Stimulated activated naive CD4-positive, alpha-beta T cell (primary cell): ENCODE data around the gene ADAMTSL3.
"Not testable (repeated sequence)": the region's sequence is repeated elsewhere in the genome, so short reads cannot be mapped to it uniquely, and the experiment has no call there.

Source experiments
- DNase-seq, 6 experiments: peaks; one replicate each; lab custom pipeline; 2025; lab: John Stamatoyannopoulos, UW

The ADAMTSL3 gene

DNA sequence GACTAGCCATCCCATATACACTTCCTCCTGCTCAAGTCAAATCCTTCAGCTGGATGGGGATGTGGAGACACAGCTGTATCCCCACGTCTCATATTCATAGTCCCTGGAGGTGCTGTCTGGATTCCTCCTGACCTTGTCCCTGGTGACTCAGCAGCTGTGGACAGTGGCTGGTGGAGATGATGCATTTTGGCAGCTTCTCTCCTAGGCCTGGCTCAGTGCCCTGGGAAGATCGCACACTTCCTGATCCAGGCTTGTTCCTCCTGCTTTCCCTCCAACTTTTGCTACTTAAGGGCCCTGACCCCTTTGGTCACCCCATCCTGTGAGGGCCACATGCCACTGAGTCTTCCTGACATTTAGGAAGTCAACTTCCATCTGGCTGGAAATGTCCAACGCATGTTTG, 44.4 kb downstream of the ADAMTSL3 start:
- no peak for DNase-seq

DNA sequence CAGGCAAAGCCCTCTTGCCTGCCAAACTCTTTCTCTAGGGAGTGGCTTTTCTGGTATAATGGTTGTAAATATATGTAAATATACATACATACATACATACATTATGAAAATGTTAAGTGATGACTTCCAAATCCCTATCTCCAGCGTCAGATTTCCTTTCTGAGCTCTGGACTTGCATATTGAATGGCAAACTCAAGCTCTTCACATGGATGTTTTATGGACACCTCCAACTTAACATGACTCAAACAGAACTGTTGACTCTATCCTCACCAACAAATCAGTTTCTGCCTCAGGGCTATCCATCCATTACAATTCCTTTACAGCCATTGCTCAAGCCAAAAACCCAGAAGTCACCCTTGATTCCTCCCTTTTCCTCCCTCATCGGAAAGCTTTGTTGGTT, 45.1 kb downstream of the ADAMTSL3 start:
- no peak for DNase-seq

DNA sequence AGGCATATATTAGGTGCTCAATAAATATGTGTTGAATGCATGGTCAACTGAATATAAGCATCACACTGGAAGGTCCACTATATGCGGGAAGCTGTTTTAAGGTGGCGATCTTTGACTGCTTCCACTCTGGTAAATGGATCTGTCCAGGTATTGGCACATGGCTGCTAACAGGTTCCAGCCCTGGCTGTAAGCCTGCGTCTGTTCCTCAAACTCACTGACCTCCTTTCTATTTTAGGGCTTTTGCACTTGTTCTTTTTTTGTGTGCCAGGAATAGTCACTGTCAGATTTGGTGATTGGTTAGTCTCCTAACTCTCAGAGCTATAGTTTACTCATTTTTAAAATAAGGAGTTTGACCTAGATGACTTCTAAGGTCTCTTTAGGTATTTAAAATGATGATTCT, 46.2 kb downstream of the ADAMTSL3 start:
- DNase-seq: no peak

DNA sequence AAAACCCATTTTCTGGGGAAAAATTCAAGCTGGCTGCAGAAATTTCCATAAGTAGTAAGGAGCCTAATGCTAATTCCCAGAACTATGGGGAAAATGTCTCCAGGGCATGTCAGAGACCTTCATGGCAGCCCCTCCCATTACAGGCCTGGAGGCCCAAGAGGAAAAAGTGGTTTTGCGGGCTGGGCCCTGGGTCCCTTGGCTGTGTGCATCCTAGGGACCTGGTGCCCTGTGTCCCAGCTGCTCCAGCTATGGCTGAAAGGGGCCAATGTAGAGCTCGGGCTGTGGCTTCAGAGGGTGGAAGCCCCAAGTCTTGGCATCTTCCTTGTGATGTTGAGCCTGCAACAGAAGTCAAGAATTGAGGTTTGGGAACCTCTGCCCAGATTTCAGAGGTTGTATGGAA, 48.4 kb downstream of the ADAMTSL3 start:
- not testable (repeated sequence) for DNase-seq

DNA sequence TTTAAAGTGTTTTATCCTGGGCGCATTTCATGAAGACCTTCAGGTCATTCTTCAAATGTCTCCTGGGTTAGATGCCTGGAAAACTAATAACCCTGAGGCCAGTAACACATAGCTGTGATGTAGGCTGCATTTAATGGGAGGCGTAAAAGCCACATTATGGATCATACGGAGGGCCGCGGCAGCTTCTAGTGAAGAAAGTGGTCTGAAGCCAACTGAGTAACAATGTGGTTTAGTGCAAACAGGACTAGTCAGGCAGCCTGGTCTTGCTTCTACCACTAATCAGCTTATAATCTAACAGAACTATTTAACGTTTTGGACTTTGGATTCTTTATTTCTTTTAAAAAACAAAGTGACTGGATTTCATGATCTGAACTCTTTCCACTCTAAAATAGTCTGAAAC, 54.4 kb downstream of the ADAMTSL3 start:
- DNase-seq: no peak

DNA sequence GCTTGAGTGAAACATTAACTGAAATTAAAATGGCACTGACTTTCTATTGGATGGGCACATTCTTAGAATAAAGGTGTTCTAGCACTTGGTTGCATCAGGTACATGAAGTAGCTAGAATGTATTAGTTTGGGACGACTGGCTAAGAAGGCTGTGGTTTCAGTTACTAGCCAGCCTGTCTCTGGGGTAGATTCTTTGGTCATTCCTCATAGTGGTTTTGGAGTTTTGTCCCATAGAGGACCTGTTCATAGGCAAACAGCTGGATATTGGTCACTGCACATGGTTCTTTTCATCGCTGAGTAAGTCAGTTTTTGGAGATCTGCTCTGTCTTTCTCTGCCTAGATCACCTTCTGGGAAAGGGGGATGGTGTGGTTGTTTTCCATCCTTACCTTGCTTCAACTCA, 55.3 kb downstream of the ADAMTSL3 start:
- no peak for DNase-seq

DNA sequence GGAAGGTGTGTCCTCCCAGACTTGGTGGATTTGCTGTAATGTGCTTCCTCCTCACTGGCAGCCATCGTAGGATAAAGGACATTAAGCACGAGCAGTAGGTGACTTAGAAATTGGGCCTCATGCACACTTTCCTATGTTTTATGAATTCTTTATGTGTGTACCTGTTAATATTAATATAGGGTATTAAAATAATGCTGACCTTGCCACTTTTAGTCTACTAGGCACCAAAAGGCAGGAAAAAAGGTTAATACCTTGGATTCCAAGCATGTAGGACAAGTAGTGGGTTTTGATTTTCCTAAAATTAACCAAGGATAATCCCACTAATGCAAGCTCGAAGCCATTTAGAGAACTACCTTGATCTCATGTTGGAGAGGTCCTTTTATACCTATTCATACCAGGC, 55.9 kb downstream of the ADAMTSL3 start:
- DNase-seq: no peak

DNA sequence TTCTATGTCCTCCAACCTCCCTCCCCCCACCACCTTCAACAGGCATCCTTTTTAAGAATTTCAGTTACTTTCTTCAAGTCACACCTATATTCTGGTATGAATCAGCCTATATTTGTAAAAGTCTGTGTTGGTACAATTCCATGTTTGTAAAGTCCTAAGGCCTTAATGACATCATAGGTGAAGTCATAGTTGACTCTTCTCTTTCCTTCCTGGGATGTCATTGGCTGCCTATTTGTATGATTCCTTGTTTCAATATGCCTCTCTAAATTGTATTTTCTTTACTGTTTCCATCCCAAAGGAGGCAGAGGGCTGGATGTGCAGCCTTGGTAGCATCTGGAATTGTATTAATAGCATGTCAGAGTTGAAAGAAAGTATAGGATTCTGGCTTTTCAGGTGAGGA, 56.5 kb downstream of the ADAMTSL3 start:
- no peak for DNase-seq

DNA sequence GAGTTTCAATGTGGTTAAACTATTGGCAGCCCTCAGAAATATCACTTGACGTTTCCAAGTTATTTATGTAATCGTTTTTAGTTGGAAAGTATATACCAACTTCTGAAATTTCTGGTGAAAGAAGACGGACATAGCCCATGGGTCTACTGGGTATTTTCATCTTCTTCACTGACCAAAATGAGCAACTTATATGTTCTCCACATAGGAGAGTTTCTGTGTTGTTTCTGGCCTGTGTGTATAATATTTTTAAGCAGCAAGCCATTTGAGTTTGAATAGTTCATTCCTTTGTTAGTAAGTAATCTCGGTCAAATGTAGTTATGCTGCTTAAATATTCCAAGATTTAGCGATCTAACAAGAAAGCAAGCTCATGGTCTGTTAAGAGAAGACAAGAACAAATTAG, 57.3 kb downstream of the ADAMTSL3 start:
- no peak for DNase-seq

DNA sequence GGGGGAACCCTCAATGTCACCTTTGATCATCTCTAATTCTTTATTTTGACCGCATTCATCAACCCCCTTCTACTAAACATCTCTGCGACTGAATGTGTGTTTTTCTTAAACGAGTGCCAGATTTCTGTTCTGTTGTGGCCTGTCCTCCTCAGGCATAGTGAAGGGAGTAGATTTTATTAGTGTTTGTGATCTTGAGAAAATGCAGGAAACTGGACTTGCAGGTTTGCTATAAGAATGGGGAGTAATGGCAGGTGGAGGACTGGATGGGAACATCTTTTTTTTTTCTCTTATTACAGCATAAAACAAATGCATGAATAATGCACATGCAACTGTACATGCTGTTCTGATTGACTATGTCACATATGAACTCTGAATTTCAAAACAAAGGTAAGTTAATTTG, 59.3 kb downstream of the ADAMTSL3 start:
- no peak for DNase-seq

DNA sequence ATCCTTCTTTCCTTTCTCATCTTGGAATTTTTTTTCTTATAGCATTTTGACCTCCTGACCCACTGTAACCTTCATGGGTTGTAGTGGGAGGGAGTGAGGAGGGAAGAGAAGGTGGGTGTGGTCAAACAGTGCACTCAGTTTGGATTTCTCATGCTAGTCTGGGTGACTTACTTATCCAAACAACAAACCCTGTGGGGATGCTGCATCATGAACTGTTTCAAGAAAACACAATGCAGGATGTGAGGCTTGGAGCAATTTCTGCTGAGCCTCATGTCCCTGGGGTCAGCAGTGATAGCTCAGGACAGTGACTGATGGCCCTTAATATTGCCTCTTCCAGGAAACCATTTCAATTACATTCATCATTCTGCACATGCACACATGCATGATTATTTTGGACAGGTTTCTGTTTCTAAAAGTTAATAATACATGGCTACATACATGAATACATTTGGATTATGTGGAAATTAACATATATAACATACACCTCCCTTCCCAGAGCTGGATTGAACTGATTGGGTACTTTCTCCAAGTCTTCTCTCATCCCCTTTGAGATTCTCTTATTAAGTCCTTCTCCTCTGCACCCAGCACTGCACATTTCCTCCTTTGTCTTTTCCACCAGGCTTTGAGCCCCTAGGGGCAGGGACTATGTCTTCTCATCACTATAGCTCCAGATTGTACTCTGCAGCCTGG, 61.2 kb downstream of the ADAMTSL3 start:
- DNase-seq: no peak

DNA sequence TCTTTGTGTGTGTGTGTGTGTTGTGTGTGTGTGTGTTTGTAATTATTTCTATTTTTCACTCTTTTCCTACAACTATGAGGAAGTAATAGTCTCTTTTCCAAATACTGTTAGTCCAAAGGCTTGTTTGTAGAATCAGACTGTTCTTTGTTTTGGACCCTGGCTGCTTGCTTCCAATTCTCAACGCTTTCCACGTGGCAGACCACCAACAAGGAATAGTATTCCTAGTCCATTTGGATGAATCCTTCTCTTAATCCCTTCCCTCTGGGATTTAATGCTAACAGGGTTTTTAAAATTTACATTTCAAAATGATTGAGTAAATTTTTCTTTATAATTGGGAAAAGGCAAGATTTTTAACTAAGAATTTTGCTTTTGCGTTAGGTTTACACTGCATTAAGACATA, 62.7 kb downstream of the ADAMTSL3 start:
- DNase-seq: no peak

DNA sequence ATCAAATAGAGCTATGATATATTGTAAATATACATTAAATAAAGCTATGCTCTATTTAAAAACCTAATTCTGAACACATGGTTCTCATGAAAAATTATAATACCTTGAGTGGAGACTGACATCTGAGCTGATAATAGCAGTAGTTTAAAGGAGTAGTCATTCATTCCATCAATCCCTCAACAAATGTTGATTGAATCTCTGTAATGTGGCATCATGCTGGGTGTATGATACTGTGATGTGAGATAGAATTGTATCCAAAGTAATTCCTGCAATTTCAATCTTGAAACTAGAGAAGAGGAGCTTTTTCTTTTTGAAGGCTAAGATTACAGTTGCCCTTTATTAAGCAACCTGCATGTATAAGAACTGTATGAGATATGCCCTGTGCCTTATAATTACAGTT, 63.1 kb downstream of the ADAMTSL3 start:
- no peak for DNase-seq

DNA sequence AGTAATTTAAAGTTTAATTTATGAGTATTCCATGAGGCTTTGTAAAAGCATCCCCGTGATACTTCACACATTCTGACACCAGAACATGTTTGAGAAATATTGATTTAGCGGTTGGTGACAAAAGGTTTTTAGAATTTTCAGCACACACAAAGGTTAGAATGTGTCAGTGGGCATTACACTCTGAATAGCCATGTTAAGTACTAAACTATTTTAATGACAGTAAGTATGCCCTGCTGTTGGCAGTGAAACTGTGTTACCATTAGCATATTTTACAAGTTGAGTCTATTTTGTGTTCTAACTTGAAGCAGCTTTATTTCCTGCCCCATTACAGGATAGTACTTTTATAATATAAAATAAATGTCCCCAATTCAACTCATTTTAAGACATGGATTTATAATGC, 66.5 kb downstream of the ADAMTSL3 start:
- no peak for DNase-seq

DNA sequence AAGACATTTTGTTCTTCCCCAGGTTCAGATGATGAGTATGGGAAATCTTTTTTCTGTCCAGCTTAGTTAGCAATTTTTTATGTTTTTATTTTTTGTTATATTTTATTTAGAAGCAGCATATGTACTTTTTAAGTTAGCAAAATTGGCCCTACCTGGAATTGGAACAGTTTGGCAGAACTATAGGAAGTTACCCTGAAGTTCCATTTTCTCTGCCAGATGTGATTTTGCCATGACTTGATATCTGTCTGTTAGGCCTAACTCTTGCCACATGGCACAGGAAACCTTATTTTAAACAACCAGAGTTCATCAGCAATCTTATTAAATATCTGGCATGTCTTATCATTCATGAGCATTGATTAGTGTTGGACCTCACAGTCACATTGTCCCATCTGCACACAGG, 67.1 kb downstream of the ADAMTSL3 start:
- DNase-seq: no peak

DNA sequence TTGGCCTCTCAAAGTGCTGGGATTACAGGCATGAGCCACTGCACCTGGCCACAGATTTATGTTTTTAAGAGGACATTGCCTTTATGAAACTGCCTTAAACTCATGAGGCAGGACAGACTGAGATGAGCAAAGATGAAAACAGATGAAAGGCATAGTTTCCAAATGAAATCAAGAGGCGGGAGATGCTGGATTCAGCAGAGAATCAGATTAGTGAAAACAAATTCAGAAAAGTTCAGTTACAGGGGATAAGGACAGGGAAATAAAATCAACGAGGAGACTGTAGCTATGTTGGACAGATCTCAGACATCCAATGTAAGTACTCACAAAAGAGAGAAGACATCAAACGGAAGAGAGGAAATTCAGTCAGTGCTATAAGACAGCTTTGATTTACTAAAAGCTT, 68.1 kb downstream of the ADAMTSL3 start:
- DNase-seq: no peak

DNA sequence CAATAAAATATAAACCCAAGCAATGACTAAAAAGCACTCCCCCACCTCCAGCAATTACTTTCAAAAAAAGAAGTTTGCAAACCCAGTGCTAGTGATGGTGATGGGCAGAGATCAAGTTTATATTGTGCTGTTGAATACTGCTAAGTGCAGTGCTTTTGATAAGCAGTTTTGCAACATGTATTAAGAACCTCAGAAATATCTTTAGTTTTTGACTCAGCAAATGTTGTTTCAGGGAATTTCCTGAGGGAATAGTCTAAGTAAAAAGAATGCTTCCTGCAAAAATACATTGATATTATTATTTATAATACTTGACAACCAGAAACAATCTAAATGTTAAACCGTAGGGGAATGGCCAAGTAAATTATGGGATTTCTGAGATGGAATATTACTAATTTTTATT, 69.3 kb downstream of the ADAMTSL3 start:
- DNase-seq: no peak

DNA sequence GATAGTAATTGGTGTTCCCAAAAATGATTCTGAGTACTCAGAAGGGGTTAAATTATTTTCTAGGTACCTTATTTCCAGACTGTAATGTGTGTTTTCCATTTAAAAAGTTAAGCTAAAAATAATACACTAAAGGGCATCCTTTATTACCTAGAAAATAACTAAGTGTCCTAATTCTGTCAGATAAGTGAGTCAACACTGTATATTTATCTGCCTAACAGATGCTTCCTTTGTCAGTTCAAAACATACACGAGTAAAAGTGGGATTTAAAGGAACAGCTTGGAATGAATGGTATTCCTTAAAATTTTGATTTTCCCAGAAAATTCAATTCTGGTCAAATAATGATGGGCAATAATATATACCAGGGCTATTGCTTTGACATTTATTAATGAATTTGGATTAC, 78.3 kb downstream of the ADAMTSL3 start:
- no peak for DNase-seq

DNA sequence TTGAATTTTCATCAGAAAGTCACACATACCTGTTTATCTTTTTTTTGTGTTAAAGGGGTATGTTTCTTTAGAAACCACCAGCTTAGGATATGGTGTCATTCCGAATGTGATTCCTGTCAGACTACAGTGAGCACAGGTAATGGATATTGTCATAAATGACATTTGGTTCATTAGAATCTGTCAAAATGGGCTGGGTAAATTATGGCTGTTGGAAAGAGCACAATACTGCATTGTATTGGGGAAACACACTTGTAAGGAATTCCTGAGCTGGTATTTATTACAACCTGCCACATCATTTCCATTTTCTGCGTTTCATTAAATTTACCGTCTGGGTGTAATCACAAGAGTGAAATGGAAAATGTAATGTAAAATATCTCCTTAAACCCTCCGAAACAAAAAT, 78.8 kb downstream of the ADAMTSL3 start:
- no peak for DNase-seq

DNA sequence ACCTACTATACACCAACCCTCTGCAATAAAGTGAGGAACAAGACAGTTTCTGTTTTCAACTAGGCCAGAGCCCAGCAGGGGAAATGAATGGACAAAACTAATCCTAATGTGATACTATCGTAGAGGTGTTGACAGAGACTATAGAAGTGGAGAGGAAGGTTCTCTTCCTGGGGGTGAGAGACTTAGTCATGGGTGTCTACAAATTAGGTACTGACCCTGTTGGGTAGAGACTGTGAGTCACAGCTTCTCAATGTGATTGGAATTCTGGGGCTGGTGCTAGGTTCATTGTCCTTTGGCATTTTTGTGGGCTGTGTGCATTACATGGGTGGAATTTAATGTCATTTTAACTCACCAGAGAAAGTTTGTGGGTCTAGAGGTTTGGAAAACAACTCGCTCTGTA, 79.3 kb downstream of the ADAMTSL3 start:
- no peak for DNase-seq

DNA sequence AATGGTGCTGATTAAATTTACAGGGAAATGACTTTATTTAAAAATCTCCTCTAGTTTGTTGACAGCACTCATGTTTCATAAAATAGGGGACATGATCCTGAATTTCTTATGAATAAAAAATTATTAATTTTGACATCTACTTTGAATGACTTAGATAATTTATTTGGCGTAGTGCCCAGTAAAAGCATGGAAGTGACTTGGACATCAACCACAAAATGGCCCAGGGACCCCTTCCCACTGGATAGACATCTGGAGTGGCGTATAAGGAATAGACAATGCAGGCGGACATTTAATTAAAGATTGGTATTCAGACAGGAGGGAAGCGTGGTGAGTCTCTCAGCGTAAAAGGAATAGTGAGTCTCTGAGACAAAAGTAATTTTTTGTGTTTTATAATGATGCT, 79.8 kb downstream of the ADAMTSL3 start:
- DNase-seq: no peak

DNA sequence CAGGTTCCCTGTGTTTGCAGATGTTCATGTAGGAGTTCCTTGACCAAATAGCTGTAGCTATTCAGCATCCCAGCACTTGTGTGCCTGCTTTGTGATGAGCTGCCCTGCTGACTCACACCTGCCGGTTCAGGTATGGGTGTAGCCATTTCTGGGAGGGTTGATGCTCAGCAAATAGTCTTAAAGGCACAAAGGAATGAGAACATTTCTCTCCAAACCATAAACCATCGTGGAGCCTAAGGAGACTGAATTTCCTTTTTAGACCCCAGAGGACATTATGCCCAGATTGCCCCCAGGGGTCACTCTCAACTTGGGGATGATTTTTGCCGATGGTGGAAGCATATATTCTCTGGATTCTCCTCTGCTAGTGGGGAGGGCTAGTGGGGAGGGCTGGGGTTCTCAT, 80.6 kb downstream of the ADAMTSL3 start:
- no peak for DNase-seq

DNA sequence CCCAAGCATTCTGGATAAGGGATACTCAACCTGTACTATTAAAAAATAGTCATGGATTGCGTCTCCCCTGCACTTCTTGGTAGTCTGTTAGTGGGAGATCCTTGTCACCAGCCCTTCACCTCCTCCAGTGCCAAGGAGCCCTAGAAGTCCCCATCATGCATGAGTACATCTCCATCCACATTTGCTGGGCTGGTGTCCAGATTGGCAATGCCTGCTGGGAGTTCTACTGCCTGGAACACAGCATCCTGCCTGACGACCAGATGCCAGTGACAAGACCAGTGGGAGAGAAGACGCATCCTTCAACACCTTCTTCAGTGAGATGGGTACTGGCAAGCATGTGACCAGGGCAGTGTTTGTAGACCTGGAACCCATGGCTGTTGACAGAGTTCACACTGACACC, 85.7 kb downstream of the ADAMTSL3 start:
- DNase-seq: no peak

DNA sequence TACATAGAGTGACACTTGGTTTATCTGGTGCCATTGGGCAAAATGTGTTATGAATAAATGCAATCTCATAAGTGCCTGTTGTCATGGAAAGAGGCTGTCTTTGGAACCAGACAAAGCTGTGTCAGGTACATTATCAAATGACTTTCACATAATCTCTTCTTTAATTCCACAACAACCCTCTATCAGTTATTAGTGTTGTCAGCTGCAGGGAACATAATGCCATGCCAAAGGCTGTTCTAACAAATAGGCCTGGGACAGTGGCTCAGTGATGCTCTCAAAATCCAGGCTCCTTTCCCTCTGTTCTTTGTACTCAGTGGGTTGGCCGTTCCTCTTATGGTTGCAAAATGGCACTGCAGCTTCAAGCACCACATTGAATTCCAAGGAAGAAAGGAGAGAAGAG, 91.8 kb downstream of the ADAMTSL3 start:
- no peak for DNase-seq

DNA sequence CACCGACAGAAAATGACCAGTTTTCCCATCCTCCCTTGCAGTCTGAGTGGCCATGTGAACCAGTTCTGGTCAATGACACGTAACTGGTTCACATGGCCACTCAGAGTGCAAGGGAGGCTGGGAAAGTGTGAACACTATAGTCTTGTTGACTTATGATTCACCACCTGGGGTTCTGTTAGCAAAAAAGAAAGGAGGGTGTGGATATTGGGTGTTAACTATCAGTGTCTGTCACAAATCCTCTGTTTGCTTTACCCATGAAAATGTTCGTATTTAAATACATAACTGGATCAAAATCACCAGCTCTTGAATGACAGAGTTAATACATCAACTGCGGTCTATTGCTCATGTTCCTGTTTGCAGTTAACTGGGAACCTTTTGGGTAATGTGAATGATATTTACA, 92.3 kb downstream of the ADAMTSL3 start:
- no peak for DNase-seq
